Measurements from ENCODE around the gene ABI2. TPM values are rescaled to one million over a fixed set of nuclear protein-coding genes. Genes with fewer than 3 reads are reported as not detected.

Gene ABI2
- total RNA-seq, 2 donors from 2014 or later = 35.6 to 38.6 TPM

Other genes with a start within 250 kb of the ABI2 start
- gene CYP20A1, start 89.4 kb upstream of the ABI2 start, total RNA-seq = 10 to 100 TPM; 19.1 to 21.7 TPM
- 10 to 100 TPM; 10.4 to 13.5 TPM for gene RAPH1, start 206.9 kb downstream of the ABI2 start, total RNA-seq

Measured in activated T-helper 17 cell treated with anti-CD3 and anti-CD28 coated beads, Interleukin-2, amount 50 U/mL, for 72 hours (primary cell).